ENCODE results near the gene FTH1. TPM values are rescaled to one million over a fixed set of nuclear protein-coding genes. Genes with fewer than 3 reads are reported as not detected.

FTH1 gene
- total and polyA plus RNA-seq, 2 of the 13 experiments (the other 11 are each of a cell fraction or from before 2014, with no cell fraction given), result 607 to 760 TPM

- WGBS (ENCODE audit: low lambda C conversion rate), result 23% methylated on average over 7 of the region's 7 CpGs
- Histone ChIP-seq H3K9ac (ENCODE audit: insufficient read depth, low read depth, low read length) (no peak overlapping the region), H3K9me3 (ENCODE audit: low read length) (no peaks in the 10 kb centered on the region), H3K27me3 (ENCODE audit: control insufficient read depth in 1 of 2, insufficient read depth in 2 of 2, low read length in 2 of 2) (peaks cover 1 to 19% of the 10 kb centered on the region in 2 experiments; a peak in 3 of 5 replicates), H3K4me2 (ENCODE audit: low read depth, low read length) (no peak overlapping the region), H3K27ac (ENCODE audit: extremely low read length, insufficient read depth, low read length) (no peak overlapping the region), H4K20me1 (ENCODE audit: insufficient read depth, low read length) (no peaks in the 10 kb centered on the region), H3K4me3 (replicated peaks in 1 of 3; ENCODE audit: insufficient read depth in 1 of 3, low read depth in 2 of 3, low read length in 3 of 3) (no peak overlapping the region), H3K36me3 (replicated peaks in 1 of 2; ENCODE audit: control insufficient read depth in 1 of 2, insufficient read depth in 2 of 2, low read length in 2 of 2) (no peaks in the 10 kb centered on the region), H2AFZ (ENCODE audit: low read length) (no peak overlapping the region), H3K4me1 (ENCODE audit: insufficient read depth, low read length) (peaks cover 21% of the 10 kb centered on the region; the same call in 1 of the 2 replicates), H3K79me2 (ENCODE audit: insufficient read depth, low read length) (no peaks in the 10 kb centered on the region)
- no peak for DNase-seq (ENCODE audit: low spot score)
- no peak for ATAC-seq
- POLR2A ChIA-PET, result interaction anchor here (1.1 to 10.3 kb wide), 13 partner anchors 13 to 133 kb away, joined by 3 to 138 read pairs (median 20); partner anchors contain the start of gene FTH1
- in situ Hi-C loops (cut with HindIII; ENCODE audit: extremely low pct_ligation_motif_present, low pct_unique_long_range_greater_than_20kb) (loop anchor here (5.0 kb wide), 2 partner anchors 51 to 109 kb away; no protein-coding TSS in a partner anchor), intact Hi-C loops (cut with micrococcal nuclease; ENCODE audit: unreplicated experiment) (loop anchor here (5.0 kb wide), 1 partner anchor 159 kb away; no protein-coding TSS in a partner anchor)
- TF ChIP-seq NCOR1 (IDR thresholded peaks at IDR 0.05; ENCODE audit: borderline replicate concordance, low read length), result no peak
- no peak for TF ChIP-seq HINFP (CRISPR knock-in tag; IDR thresholded peaks at IDR 0.05; ENCODE audit: low read depth)
- no peak for TF ChIP-seq ZFP36L2 (CRISPR knock-in tag; IDR thresholded peaks at IDR 0.05)
- no peak for TF ChIP-seq SNAI1 (CRISPR knock-in tag; IDR thresholded peaks at IDR 0.05; ENCODE audit: borderline replicate concordance)
- TF ChIP-seq ZNF629 (CRISPR knock-in tag; conservative IDR thresholded peaks at IDR 0.05), result peak; percentile 62; the same call in 1 of the 2 replicates
- TF ChIP-seq CEBPB (IDR thresholded peaks at IDR 0.05; ENCODE audit: borderline replicate concordance, low read depth, low read length), result 0 out of 2 replicates have a peak, but pooled peaks have one; percentile 53
- FAIRE-seq, result no peak
- CTCF ChIA-PET (ENCODE audit: low intra/inter-chr PET ratio, low total read pairs), result interaction anchor here (2.1 to 4.9 kb wide), 3 partner anchors 50 to 106 kb away, joined by 6 to 124 read pairs (median 7); no protein-coding TSS in a partner anchor
- BruUV-seq (replicated peaks), result no TSS peak
Observed at GRCh38 chr11:61948505-61948904, 18.9 kb downstream of the FTH1 start.

Data from HepG2 (cell line).